Vagina (tissue), 2 donors: ENCODE measurements around the gene SPATA6L.

Experiments
- CTCF ChIP-seq, 3 experiments: fragments of 450-650 bp in 2 of 3; fragments of 200-600 bp in 1 of 3; sonication (generic) in 1 of 3; IDR thresholded peaks; one replicate each; pipeline ENCODE4 v1.5.1; 2017 to 2019; ENCODE audit warnings: antibody characterized with exemption in 3 of 3, mild to moderate bottlenecking in 2 of 3, moderate library complexity in 2 of 3
- POLR2A ChIP-seq, 2 donors: fragments of 450-650 bp; IDR thresholded peaks; one replicate each; pipeline ENCODE4 v1.6.1; 2017; ENCODE audit warnings: antibody characterized with exemption in 2 of 2, mild to moderate bottlenecking in 2 of 2, moderate library complexity in 2 of 2
- POLR2AphosphoS5 ChIP-seq, 2 donors: sonication (generic); formaldehyde crosslinking; IDR thresholded peaks; one replicate each; pipeline ENCODE4 v1.9.0; 2017; ENCODE audit warnings: antibody characterized with exemption in 2 of 2, mild to moderate bottlenecking in 2 of 2, low read depth in 1 of 2; ENCODE audit not compliant: insufficient read depth in 1 of 2

- no peak for TF ChIP-seq CTCF (IDR thresholded peaks at IDR 0.05)
- no peak for TF ChIP-seq POLR2A (IDR thresholded peaks at IDR 0.05)
- TF ChIP-seq POLR2AphosphoS5 (IDR thresholded peaks at IDR 0.05; ENCODE audit: insufficient read depth in 1 of 2, low read depth in 1 of 2), result no peak
Observed at GRCh38 chr9:4670591-4670990, 4.3 kb upstream of the SPATA6L start.
